Liver (tissue), 9 donors: Measurements from ENCODE around the gene OR56B4. TPM values are rescaled to one million over a fixed set of nuclear protein-coding genes. Genes with fewer than 3 reads are reported as not detected.
"Not testable (repeated sequence)": the region's sequence is repeated elsewhere in the genome, so short reads cannot be mapped to it uniquely, and the experiment has no call there.

Source experiments
- DNase-seq: peaks from one replicate; pipeline ENCODE4 v3.0.0-alpha.2; 2017; ENCODE audit warnings: low spot score
- H3K27ac ChIP-seq, 2 donors: one replicate each; pipeline ENCODE4 v1.7.0; 2013; ENCODE audit warnings: inconsistent platforms in 2 of 2, low read length in 2 of 2, control low read depth in 1 of 2, low read depth in 1 of 2, mild to moderate bottlenecking in 1 of 2
- H3K27me3 ChIP-seq, 4 donors: one replicate each; pipeline versions ENCODE4 v1.6.1 to v1.7.0; 2013; ENCODE audit warnings: low read length in 3 of 4, inconsistent platforms in 1 of 4, mild to moderate bottlenecking in 1 of 4, moderate library complexity in 1 of 4; ENCODE audit not compliant: control insufficient read depth in 4 of 4, insufficient read depth in 4 of 4
- H3K36me3 ChIP-seq, 4 donors: one replicate each; pipeline versions ENCODE4 v1.6.1 to v1.7.0; 2013; ENCODE audit warnings: low read length in 3 of 4, mild to moderate bottlenecking in 3 of 4, low read depth in 1 of 4, moderate library complexity in 1 of 4; ENCODE audit not compliant: control insufficient read depth in 4 of 4, insufficient read depth in 3 of 4
- H3K4me1 ChIP-seq, 4 donors: one replicate each; pipeline versions ENCODE4 v1.6.1 to v1.7.0; 2013; ENCODE audit warnings: low read length in 3 of 4, mild to moderate bottlenecking in 3 of 4, moderate library complexity in 1 of 4; ENCODE audit not compliant: control insufficient read depth in 4 of 4, insufficient read depth in 4 of 4
- H3K4me3 ChIP-seq, 3 donors: one replicate each; pipeline versions ENCODE4 v1.6.1 to v1.7.0; 2013; ENCODE audit warnings: low read length in 3 of 3, control low read depth in 1 of 3, low read depth in 1 of 3, mild to moderate bottlenecking in 1 of 3
- H3K9ac ChIP-seq, 2 donors: one replicate each; pipeline ENCODE4 v1.7.0; 2013; ENCODE audit warnings: low read length in 2 of 2, mild to moderate bottlenecking in 2 of 2, moderate library complexity in 2 of 2, control low read depth in 1 of 2, low read depth in 1 of 2
- H3K9me3 ChIP-seq, 4 donors: one replicate each; pipeline versions ENCODE4 v1.6.1 to v1.7.0; 2013; ENCODE audit warnings: low read length in 3 of 4; ENCODE audit not compliant: control insufficient read depth in 4 of 4
- GABPA ChIP-seq, 2 donors: IDR thresholded peaks in 1 of 2; conservative IDR thresholded peaks in 1 of 2; 2 replicates each; pipeline ENCODE4 v1.6.1; 2016; ENCODE audit warnings: antibody characterized with exemption in 2 of 2, mild to moderate bottlenecking in 1 of 2, moderate library complexity in 1 of 2
- NR2F2 ChIP-seq: IDR thresholded peaks from 2 replicates; pipeline ENCODE4 v1.6.1; 2016; ENCODE audit warnings: antibody characterized with exemption
- REST ChIP-seq: IDR thresholded peaks from 2 replicates; pipeline ENCODE4 v1.6.1; 2016; ENCODE audit warnings: antibody characterized with exemption, mild to moderate bottlenecking
- SP1 ChIP-seq: IDR thresholded peaks from 2 replicates; pipeline ENCODE4 v1.6.1; 2018; ENCODE audit warnings: antibody characterized with exemption, mild to moderate bottlenecking
- YY1 ChIP-seq: IDR thresholded peaks from 2 replicates; pipeline ENCODE4 v1.6.1; 2016; ENCODE audit warnings: antibody characterized with exemption, mild to moderate bottlenecking
- WGBS: extraction: QIAGEN DNeasy Blood & Tissue Kit; methylation state at CpG from one replicate; pipeline ENCODE4 v1.1.7; 2013; 5-methylcytosine and 5-hydroxymethylcytosine counted together
- polyA plus RNA-seq, 2 donors: library from polyadenylated mRNA; stranded (reverse) in 1 of 2; unstranded in 1 of 2; fragments of 200-250 nt in 1 of 2; fragments of >200 nt in 1 of 2; fragmentation: Nextera tagmentation in 1 of 2; extraction: Ambion mirVana in 1 of 2; gene quantifications; one replicate each; pipeline versions ENCODE4 v1.2.1 to v1.2.3, GENCODE V29; 2013 to 2015
- total RNA-seq, 2 donors: library from RNA; depleted of rRNA; stranded (reverse); fragments of >200 nt; gene quantifications; one replicate each; pipeline ENCODE4 v1.2.3, GENCODE V29; 2014
- TF ChIP-seq, protein P1 (sequence below): IDR thresholded peaks from 2 replicates; pipeline ENCODE4 v1.6.1; 2016; ENCODE audit warnings: antibody characterized with exemption
- donor health status: healthy.
- donor health status: healthy.
- donor health status: healthy.
- donor health status: healthy.
- donor health status: healthy.

OR56B4 gene
- total and polyA plus RNA-seq, 4 donors: not detected

GRCh38 chr11:6132431-6132830, 24.9 kb downstream of the OR56B4 start:
- TF ChIP-seq, protein P1, sequence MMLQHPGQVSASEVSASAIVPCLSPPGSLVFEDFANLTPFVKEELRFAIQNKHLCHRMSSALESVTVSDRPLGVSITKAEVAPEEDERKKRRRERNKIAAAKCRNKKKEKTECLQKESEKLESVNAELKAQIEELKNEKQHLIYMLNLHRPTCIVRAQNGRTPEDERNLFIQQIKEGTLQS: no peak
- TF ChIP-seq NR2F2: no peak
- TF ChIP-seq SP1: no peak
- H3K27ac ChIP-seq: no peak overlapping the region
- H3K9ac ChIP-seq: no peak overlapping the region
- H3K4me1 ChIP-seq: no peaks in the 10 kb centered on the region
- no peak overlapping the region for H3K4me3 ChIP-seq
- DNase-seq: no peak
- no peaks in the 10 kb centered on the region for H3K36me3 ChIP-seq
- 90% methylated on average over 1 of the region's 1 CpG for WGBS
- peaks cover 0 to 2% (median 0%) of the 10 kb centered on the region in 4 donors for H3K27me3 ChIP-seq
- no peaks in the 10 kb centered on the region for H3K9me3 ChIP-seq

- H3K4me3 ChIP-seq, H3K36me3 ChIP-seq, H3K9me3 ChIP-seq, H3K27me3 ChIP-seq, H3K27ac ChIP-seq, H3K4me1 ChIP-seq, H3K9ac ChIP-seq, DNase-seq: not testable (repeated sequence)
- 49% methylated on average over 2 of the region's 2 CpGs for WGBS
Observed at GRCh38 chr11:6135936-6136335, 28.5 kb downstream of the OR56B4 start.

DNA sequence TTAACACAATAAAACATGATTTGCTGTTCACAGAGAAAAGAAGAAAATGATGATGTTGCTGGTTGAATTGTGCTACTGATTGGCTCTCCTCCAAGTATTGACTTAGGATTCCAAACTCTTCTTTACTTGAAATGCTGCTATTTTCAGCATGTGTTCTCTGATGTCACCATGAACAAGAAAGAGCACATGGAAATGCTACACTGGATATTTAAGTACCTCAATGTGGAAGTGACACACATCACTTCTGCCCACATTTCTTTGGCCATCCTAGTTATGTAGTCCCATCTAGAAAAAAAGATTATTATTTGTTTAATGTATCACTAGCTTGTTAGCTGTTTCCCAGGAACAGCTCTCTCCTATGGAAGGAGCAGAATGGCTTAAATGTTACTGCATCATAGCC, 35.5 kb downstream of the OR56B4 start:
- Histone ChIP-seq H3K27me3 (peaks cover 0 to 3% (median 0%) of the 10 kb centered on the region in 4 donors), H3K27ac (no peak overlapping the region), H3K4me3 (no peak overlapping the region), H3K9me3 (no peaks in the 10 kb centered on the region), H3K4me1 (no peaks in the 10 kb centered on the region), H3K9ac (no peak overlapping the region), H3K36me3 (no peaks in the 10 kb centered on the region)
- no peak for TF ChIP-seq YY1
- no peak for TF ChIP-seq GABPA (IDR thresholded peaks at IDR 0.05 in 1 of 2, conservative IDR thresholded peaks at IDR 0.05 in 1 of 2)
- no peak for TF ChIP-seq REST
- no peak for DNase-seq

GRCh38 chr11:6143737-6144136, 36.3 kb downstream of the OR56B4 start:
- not testable (repeated sequence) for H3K4me1 ChIP-seq, DNase-seq, H3K27ac ChIP-seq, H3K36me3 ChIP-seq, H3K9ac ChIP-seq, H3K4me3 ChIP-seq, H3K27me3 ChIP-seq, H3K9me3 ChIP-seq
- WGBS: 61% methylated on average over 12 of the region's 21 CpGs
